NCI-H187 (cell line): ENCODE data around the gene SEMA3E.
A peak's percentile ranks its signal among the peaks of the same experiment; 100 is the strongest.
"Not testable (repeated sequence)": the region's sequence is repeated elsewhere in the genome, so short reads cannot be mapped to it uniquely, and the experiment has no call there.

Experiments
- DNase-seq, 2 experiments: peaks; one replicate each; lab custom pipeline; 2025; lab: John Stamatoyannopoulos, UW

SEMA3E gene

DNA sequence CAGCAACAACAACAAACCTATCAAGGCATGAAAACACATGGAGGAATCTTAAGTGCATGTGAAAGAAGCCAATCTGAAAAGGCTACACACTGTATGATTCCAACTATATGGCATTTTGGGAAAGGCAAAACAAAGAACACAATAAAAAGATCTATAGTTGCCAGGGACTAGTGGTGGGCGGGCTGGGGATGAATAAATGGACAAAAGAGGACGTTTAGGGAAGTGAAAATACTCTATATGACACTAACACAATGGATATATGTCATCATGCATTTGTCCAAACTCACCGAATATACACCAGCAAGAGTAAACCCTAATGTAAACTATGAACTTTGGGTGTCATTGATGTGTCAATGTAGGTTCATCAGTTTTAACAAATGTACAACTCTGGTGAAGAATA lies 89.1 kb downstream of the SEMA3E start:
- no peak for DNase-seq

- not testable (repeated sequence) for DNase-seq
Observed at GRCh38 chr7:83552556-83552955, 96.4 kb downstream of the SEMA3E start.

GRCh38 chr7:83550100-83550499 lies 98.8 kb downstream of the SEMA3E start:
- DNase-seq: no peak

GRCh38 chr7:83548250-83548649 lies 100.7 kb downstream of the SEMA3E start:
- no peak for DNase-seq

GRCh38 chr7:83547526-83547925 lies 101.4 kb downstream of the SEMA3E start:
- DNase-seq: peak; percentile 34 to 58

DNA sequence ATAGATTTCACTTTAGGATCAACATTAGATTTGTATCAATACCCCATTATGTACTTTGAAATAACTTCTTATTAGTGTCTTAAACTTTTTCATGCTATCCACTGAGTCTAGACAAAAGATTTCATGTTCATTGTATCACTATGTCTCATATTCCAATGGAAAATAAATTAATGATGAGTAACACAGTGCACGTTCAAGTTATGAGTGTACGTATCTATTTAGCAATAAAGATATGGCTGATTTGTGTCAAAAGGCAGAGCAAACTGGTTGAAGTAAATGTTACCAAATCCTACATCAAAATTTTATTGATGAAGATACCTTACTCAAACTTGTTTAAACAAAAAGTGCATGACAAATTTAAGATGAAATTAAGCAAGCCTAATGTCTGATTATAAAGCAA lies 102.4 kb downstream of the SEMA3E start:
- no peak for DNase-seq

GRCh38 chr7:83541187-83541960 lies 107.6 kb downstream of the SEMA3E start:
- no peak for DNase-seq

GRCh38 chr7:83534488-83534887 lies 114.5 kb downstream of the SEMA3E start:
- DNase-seq: no peak

DNA sequence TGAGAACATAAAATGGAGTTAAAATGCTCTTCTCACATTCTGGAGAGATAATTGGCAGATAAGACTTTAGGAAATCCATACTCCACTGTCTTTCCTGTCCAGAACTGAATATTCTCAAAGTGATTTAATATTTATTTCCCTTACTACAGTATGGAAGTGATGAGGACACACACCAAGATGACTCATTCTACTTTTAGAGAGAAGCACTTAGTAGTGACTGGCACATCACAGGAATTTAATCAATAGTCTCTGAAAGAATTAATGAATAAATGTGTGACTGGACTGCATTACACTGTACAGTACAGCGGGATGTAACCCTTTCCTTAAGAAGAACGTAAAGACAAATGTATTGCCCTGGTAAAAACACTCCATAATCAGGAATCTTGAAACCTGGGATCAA lies 116.7 kb downstream of the SEMA3E start:
- no peak for DNase-seq

GRCh38 chr7:83531766-83532165 lies 117.2 kb downstream of the SEMA3E start:
- no peak for DNase-seq

DNA sequence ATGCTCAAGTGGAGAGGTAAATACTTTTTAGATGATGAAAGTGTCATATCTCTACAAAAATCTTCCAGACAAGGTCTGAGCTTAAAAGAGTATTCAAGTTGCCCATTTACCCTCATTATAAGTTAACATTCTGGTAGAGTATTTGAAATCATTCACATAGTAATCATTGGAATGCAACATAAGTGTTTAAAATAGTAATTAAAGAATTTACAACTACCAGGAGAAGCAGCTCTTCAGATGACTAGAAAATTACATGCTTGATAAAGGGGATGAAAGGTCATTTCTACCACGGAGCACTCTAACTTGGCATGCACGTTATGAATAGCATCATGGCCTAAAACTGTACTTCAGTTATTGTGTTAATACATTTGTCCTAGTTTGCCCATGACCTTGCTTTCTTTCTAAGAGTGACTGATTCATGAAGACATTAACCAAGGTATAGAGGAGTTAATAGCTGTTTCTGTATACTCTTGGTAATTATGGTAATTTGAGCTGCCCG lies 120.0 kb downstream of the SEMA3E start:
- no peak for DNase-seq

DNA sequence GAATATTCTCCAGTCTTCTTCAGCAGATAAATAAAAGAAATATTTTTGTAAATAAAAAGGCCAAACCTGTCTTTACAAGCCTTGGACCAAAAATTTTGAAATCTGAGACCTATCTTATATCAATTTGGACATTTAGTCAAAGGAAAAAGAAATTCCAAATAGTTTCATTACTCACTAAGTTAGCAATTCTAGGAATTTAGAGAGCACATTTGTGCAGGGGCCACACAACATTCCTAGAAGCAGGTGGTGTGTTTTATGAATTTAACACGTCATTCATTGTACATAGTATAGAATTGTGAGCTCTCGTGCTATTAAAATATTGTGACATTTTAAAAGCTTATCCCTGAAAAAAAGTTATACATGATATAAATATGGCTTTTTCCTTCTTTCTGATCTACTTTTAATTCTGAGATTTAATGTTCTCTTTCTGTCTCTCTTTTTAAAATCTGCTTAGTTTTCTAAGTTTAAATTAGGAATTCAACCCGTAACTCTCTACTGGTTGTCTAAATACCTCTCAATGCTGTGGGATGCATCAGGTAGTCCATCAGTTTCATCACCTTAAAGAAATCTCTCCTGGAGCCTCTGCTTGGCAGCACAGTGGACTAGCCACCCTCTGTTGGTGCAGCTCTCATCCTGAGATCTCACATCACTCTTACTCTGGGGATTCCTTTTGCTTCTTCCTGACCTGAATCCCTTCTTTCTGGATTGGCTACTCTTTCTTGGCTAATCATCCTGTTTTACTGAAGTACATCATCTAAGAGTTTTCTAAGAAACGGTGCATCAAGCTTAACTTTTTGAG lies 124.5 kb downstream of the SEMA3E start:
- DNase-seq: no peak

DNA sequence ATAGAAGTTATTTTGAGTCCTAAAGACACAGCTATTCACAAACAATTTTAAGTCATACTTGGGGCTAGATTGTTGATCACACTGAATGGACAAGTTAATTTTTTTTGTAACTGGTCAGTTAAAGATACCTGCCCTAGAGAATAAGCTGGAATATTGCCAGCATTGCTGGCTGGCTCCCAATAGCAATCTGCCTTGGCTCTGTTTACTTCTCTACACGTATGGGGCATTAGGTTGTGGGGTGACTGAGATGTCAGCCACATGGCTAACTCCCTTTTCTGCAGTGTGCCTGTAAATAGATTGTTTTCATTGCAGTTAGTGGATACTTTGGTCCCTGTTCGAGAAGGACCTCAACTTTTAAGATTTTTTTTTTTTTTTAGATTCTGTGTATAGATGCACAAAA lies 128.2 kb downstream of the SEMA3E start:
- no peak for DNase-seq

GRCh38 chr7:83519240-83519639 lies 129.7 kb downstream of the SEMA3E start:
- DNase-seq: no peak

DNA sequence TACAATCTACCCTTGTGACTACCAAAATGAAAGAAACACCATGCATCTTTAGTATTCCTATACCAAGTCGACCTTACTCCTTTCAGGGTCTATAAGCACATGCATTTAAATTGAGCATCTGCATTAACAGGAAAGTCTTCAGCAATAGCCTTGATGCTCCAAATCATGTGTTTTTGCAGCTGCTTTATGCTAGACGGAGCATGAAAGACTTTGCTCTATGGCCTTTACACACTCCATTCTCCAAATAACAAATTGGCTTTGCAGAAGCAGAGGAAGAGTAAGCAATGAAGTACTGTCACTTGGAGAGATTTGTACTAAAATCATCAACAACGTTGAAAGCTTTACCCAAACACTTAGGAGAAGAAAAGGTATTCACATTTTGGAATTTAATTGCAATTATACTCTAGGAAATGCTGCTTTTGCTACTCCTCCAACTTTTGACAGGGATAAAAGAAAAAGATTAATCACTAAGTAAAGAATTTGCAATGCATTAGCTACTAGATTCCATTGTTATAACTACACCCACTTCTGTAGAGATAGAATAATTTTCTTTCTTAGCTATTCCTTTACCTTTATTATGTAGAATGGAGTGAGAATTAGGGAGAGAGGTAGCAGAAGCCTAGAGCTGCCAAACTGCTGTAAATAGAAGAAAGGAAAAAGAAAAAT lies 131.8 kb downstream of the SEMA3E start:
- DNase-seq: peak; percentile 54 to 82

DNA sequence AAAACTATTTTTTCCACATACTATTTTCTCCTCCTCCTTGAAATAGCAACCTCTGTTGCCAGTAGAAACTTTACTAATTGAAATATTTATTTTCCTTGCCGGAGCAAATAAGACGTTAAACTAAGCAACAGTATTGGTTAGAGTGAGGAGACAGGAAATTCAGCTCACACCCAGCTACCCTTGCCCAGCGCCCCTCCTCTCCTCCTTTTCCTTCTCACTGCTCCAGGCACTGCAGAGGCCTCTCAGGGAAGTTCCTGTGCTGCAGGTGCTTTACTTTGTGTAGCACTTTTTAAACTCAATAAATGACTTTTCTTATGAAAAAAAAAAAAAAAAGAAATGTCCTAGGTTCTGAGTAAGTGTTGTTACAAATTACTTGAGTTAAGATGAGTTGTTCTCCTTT lies 134.0 kb downstream of the SEMA3E start:
- DNase-seq: no peak

GRCh38 chr7:83509255-83510021 lies 139.5 kb downstream of the SEMA3E start:
- no peak for DNase-seq

DNA sequence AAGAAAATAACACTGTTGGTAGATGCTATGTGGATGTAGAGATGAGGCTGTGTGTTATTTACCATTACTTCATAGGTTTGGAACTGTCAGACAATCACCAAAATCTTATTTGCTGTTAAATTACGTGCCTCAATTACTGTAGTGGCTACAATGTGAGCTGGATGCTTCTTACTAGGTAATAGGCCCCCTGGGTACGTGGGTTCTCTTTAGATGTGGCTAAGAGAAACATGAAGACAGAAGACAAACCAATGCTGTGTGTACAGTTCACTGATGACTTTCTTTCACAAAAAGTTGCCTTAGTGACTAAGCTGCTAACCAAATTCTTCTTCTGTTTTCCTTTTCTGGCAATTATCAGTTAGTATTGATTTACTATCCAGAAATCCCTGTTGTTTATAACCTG lies 144.6 kb downstream of the SEMA3E start:
- DNase-seq: peak in 1 of 2 experiments; percentile 6

GRCh38 chr7:83502636-83503035 lies 146.3 kb downstream of the SEMA3E start:
- no peak for DNase-seq

GRCh38 chr7:83494683-83495082 lies 154.3 kb downstream of the SEMA3E start:
- no peak for DNase-seq

DNA sequence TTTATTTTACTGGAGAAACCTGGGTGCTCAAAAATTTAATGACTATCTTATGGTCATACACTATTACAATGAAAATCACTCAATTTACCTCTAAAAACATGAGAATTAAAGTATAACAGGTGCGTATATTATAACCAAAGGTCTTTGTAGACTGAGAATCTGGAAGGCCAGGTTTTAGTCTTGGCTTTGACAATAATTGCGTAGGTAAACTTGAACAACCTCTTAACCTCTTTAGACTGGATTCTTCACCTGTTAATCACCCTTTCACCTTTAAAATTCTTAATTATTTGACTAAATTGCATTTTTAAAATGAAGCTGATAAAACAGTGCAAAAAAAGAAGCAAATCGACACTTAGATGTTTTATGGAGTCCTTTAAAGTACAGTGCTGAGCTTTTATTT lies 156.1 kb downstream of the SEMA3E start:
- DNase-seq: no peak

GRCh38 chr7:83487801-83488200 lies 161.1 kb downstream of the SEMA3E start:
- DNase-seq: no peak
